ENCODE results near the gene AMOTL2.
A peak's percentile ranks its signal among the peaks of the same experiment; 100 is the strongest.

Gene AMOTL2

DNA sequence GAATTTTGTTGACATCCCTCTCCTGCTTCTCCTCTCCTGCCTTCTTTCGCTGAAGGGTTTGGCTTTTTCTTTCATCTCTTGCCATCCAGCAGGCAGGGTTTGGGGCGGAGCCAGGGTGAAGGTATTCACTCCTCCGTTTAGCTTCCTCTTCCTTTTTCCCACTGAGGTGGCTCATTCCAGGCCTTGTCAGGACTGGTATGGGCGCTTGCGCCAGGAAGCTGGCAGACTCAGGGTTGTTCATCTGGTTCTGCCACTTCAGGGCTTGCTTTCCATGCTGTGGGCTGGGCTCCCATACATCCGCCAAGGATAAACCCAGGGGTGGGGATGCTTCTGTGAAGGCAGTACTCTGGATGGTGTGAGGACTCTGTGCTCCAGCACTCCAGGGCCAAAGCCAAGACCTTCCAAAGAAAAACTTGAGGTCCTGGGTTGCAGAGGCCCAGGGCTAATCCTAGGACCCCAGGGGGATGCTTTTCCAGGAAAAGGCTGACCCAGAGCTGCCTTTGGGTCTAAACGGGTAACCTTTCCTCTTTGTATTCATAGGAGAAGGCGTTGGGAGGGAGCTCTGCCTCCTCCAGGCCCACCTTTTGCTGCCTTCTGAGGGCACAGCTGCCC is 7.7 kb upstream of the AMOTL2 start:
- H2AFZ ChIP-seq: peak overlapping the region; percentile 52
- TF ChIP-seq, protein P1, sequence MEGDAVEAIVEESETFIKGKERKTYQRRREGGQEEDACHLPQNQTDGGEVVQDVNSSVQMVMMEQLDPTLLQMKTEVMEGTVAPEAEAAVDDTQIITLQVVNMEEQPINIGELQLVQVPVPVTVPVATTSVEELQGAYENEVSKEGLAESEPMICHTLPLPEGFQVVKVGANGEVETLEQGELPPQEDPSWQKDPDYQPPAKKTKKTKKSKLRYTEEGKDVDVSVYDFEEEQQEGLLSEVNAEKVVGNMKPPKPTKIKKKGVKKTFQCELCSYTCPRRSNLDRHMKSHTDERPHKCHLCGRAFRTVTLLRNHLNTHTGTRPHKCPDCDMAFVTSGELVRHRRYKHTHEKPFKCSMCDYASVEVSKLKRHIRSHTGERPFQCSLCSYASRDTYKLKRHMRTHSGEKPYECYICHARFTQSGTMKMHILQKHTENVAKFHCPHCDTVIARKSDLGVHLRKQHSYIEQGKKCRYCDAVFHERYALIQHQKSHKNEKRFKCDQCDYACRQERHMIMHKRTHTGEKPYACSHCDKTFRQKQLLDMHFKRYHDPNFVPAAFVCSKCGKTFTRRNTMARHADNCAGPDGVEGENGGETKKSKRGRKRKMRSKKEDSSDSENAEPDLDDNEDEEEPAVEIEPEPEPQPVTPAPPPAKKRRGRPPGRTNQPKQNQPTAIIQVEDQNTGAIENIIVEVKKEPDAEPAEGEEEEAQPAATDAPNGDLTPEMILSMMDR (IDR thresholded peaks at IDR 0.05): no peak
- no peak overlapping the region for H3K27ac ChIP-seq
- H3K9ac ChIP-seq: no peak overlapping the region
- no peaks in the 10 kb centered on the region for H3K36me3 ChIP-seq (ENCODE audit: control insufficient read depth, insufficient read depth, low read length)
- H3K9me3 ChIP-seq (ENCODE audit: control insufficient read depth, low read length): no peaks in the 10 kb centered on the region
- H3K79me2 ChIP-seq: no peaks in the 10 kb centered on the region
- H3K4me2 ChIP-seq (ENCODE audit: low read length): no peak overlapping the region
- no peak overlapping the region for H3K4me3 ChIP-seq (ENCODE audit: low read depth, low read length)
- H3K4me1 ChIP-seq: peaks cover 4% of the 10 kb centered on the region
- no peaks in the 10 kb centered on the region for H3K27me3 ChIP-seq (ENCODE audit: control insufficient read depth, insufficient read depth, low read length)

- Histone ChIP-seq H3K9ac (no peak overlapping the region), H3K4me1 (peaks cover 4% of the 10 kb centered on the region), H3K27me3 (ENCODE audit: control insufficient read depth, insufficient read depth, low read length) (no peaks in the 10 kb centered on the region), H3K9me3 (ENCODE audit: control insufficient read depth, low read length) (no peaks in the 10 kb centered on the region), H3K4me2 (ENCODE audit: low read length) (no peak overlapping the region), H3K36me3 (ENCODE audit: control insufficient read depth, insufficient read depth, low read length) (no peaks in the 10 kb centered on the region), H2AFZ (no peak overlapping the region), H3K4me3 (ENCODE audit: low read depth, low read length) (no peak overlapping the region), H3K27ac (no peak overlapping the region), H3K79me2 (no peaks in the 10 kb centered on the region)
- TF ChIP-seq, protein P1 (IDR thresholded peaks at IDR 0.05): no peak
Observed at GRCh38 chr3:134381076-134381475, 6.8 kb upstream of the AMOTL2 start.

GRCh38 chr3:134380249-134380648 is 6.0 kb upstream of the AMOTL2 start:
- peaks cover 2% of the 10 kb centered on the region for H3K4me1 ChIP-seq
- no peaks in the 10 kb centered on the region for H3K27me3 ChIP-seq (ENCODE audit: control insufficient read depth, insufficient read depth, low read length)
- H3K79me2 ChIP-seq: no peaks in the 10 kb centered on the region
- no peak overlapping the region for H3K9ac ChIP-seq
- no peak overlapping the region for H3K4me2 ChIP-seq (ENCODE audit: low read length)
- no peaks in the 10 kb centered on the region for H3K9me3 ChIP-seq (ENCODE audit: control insufficient read depth, low read length)
- no peaks in the 10 kb centered on the region for H3K36me3 ChIP-seq (ENCODE audit: control insufficient read depth, insufficient read depth, low read length)
- TF ChIP-seq, protein P1 (IDR thresholded peaks at IDR 0.05): no peak
- no peak overlapping the region for H3K4me3 ChIP-seq (ENCODE audit: low read depth, low read length)
- no peak overlapping the region for H2AFZ ChIP-seq
- H3K27ac ChIP-seq: no peak overlapping the region

DNA sequence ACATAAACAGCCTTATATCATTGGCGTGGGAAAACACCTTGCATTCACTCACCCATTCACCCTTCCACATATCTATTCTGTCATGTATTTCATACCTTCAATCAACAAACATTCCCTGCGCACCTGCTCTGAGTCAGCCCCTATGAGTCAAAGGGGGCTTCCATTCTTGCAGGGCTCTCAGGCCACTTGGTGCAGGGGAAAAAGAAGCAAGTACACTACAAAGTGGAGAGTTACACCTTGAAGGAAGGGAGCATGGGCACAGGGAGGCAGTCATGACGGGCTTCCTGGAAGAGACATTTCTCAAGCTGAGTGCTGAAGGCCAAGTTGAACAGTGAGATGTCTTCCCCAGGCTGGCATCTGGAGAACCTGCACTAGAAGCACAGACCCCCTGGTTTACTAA is 4.6 kb upstream of the AMOTL2 start:
- Histone ChIP-seq H3K9ac (no peak overlapping the region), H3K4me2 (ENCODE audit: low read length) (no peak overlapping the region), H3K4me3 (ENCODE audit: low read depth, low read length) (no peak overlapping the region), H3K4me1 (peaks cover 2% of the 10 kb centered on the region), H3K9me3 (ENCODE audit: control insufficient read depth, low read length) (no peaks in the 10 kb centered on the region), H2AFZ (no peak overlapping the region), H3K79me2 (no peaks in the 10 kb centered on the region), H3K27ac (no peak overlapping the region), H3K27me3 (ENCODE audit: control insufficient read depth, insufficient read depth, low read length) (no peaks in the 10 kb centered on the region), H3K36me3 (ENCODE audit: control insufficient read depth, insufficient read depth, low read length) (no peaks in the 10 kb centered on the region)
- TF ChIP-seq, protein P1 (IDR thresholded peaks at IDR 0.05): no peak

DNA sequence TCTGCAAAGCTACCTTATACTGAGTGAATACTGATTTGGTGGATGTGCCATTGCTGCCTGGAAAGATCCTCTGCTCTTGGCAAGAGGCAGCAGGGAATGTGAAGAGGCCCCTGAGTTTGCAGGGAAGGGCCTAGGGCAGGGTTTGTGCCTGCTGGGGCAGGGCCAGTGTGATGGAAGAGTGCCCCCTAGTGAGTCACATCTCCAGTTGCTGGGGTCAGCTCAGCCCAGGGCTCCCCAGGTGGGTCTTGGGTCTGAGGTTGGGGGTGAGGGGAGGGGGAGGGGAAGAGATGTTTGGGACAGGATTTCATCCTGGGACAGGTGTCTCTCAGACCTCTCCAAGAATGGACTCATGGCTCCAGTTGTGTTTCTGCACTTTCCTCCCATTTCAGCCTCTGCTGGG is 4.1 kb upstream of the AMOTL2 start:
- Histone ChIP-seq H3K27me3 (ENCODE audit: control insufficient read depth, insufficient read depth, low read length) (no peaks in the 10 kb centered on the region), H3K4me2 (ENCODE audit: low read length) (no peak overlapping the region), H3K4me3 (ENCODE audit: low read depth, low read length) (no peak overlapping the region), H2AFZ (no peak overlapping the region), H3K9me3 (ENCODE audit: control insufficient read depth, low read length) (no peaks in the 10 kb centered on the region), H3K9ac (no peak overlapping the region), H3K27ac (no peak overlapping the region), H3K36me3 (ENCODE audit: control insufficient read depth, insufficient read depth, low read length) (no peaks in the 10 kb centered on the region), H3K79me2 (no peaks in the 10 kb centered on the region), H3K4me1 (peaks cover 2% of the 10 kb centered on the region)
- TF ChIP-seq, protein P1 (IDR thresholded peaks at IDR 0.05): peak; percentile 63
